Measurements from ENCODE around the gene ST3GAL3. TPM values are rescaled to one million over a fixed set of nuclear protein-coding genes. Genes with fewer than 3 reads are reported as not detected.

The ST3GAL3 gene
- total RNA-seq, 1 donor from 2014 or later = 34.3 TPM

DNA sequence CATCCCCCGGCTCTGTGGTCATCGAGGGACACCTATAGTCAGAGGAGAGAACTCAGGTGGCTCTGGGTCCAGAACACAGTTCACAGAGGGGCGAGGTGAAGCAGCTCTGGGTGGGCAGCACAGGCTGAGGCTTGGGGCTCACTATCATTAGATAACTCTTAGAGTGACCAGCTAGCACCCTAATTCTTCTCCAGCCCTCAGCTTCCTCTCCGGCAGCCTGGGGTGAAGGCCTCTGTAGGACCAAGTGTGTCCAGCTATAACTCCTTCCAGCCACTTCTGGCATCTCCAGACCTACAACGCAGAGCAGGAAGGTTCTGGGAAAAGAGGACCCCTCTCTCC is 227.6 kb downstream of the ST3GAL3 start:
- peaks cover 7% of the 10 kb centered on the region for H3K27me3 ChIP-seq
- intact Hi-C loops (cut with DNase I) = loop anchor here (5.0 kb wide), 1 partner anchor 408 kb away; no protein-coding TSS in a partner anchor
- no peak for DNase-seq (ENCODE audit: low spot score in 2 of 2)
- H3K4me3 ChIP-seq = no peak overlapping the region
- peaks cover 8 to 19% of the 10 kb centered on the region in 2 donors for H3K4me1 ChIP-seq
- no peak overlapping the region for H3K27ac ChIP-seq
- H3K9me3 ChIP-seq = no peaks in the 10 kb centered on the region
- H3K36me3 ChIP-seq = peaks cover 0 to 3% of the 10 kb centered on the region in 2 donors
- TF ChIP-seq, protein P1, sequence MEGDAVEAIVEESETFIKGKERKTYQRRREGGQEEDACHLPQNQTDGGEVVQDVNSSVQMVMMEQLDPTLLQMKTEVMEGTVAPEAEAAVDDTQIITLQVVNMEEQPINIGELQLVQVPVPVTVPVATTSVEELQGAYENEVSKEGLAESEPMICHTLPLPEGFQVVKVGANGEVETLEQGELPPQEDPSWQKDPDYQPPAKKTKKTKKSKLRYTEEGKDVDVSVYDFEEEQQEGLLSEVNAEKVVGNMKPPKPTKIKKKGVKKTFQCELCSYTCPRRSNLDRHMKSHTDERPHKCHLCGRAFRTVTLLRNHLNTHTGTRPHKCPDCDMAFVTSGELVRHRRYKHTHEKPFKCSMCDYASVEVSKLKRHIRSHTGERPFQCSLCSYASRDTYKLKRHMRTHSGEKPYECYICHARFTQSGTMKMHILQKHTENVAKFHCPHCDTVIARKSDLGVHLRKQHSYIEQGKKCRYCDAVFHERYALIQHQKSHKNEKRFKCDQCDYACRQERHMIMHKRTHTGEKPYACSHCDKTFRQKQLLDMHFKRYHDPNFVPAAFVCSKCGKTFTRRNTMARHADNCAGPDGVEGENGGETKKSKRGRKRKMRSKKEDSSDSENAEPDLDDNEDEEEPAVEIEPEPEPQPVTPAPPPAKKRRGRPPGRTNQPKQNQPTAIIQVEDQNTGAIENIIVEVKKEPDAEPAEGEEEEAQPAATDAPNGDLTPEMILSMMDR (IDR thresholded peaks at IDR 0.05) = no peak

DNA sequence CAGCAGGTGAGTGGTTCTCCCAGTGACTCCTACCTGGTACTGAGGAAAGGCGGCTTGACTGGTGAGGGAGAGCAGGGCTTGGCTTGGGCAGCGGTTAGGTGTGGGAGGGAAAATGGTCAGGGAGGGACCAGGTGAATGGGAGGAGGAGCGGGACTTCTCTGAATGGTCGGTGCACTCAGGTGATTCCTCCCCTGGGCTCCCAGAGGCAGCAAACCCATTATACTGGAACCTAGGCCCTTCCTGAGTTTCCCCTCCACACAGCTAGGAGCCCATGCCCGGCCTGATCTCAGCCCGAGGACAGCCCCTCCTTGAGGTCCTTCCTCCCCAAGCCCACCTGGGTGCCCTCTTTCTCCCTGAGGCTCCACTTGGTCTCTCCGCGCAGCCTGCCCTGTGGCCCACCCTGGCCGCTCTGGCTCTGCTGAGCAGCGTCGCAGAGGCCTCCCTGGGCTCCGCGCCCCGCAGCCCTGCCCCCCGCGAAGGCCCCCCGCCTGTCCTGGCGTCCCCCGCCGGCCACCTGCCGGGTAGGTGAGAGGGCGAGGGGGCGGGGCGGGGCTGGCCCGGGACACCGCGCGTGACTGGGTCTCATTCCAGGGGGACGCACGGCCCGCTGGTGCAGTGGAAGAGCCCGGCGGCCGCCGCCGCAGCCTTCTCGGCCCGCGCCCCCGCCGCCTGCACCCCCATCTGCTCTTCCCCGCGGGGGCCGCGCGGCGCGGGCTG is 228.5 kb downstream of the ST3GAL3 start:
- no peak for DNase-seq (ENCODE audit: low spot score in 2 of 2)
- Histone ChIP-seq H3K4me1 (peaks cover 8 to 19% of the 10 kb centered on the region in 2 donors), H3K36me3 (no peaks in the 10 kb centered on the region), H3K27me3 (peaks cover 7% of the 10 kb centered on the region), H3K4me3 (peak overlapping the region; percentile 44 to 60), H3K9me3 (no peaks in the 10 kb centered on the region), H3K27ac (no peak overlapping the region)
- intact Hi-C loops (cut with DNase I) = no loop called here
- TF ChIP-seq, protein P1 (IDR thresholded peaks at IDR 0.05) = no peak

DNA sequence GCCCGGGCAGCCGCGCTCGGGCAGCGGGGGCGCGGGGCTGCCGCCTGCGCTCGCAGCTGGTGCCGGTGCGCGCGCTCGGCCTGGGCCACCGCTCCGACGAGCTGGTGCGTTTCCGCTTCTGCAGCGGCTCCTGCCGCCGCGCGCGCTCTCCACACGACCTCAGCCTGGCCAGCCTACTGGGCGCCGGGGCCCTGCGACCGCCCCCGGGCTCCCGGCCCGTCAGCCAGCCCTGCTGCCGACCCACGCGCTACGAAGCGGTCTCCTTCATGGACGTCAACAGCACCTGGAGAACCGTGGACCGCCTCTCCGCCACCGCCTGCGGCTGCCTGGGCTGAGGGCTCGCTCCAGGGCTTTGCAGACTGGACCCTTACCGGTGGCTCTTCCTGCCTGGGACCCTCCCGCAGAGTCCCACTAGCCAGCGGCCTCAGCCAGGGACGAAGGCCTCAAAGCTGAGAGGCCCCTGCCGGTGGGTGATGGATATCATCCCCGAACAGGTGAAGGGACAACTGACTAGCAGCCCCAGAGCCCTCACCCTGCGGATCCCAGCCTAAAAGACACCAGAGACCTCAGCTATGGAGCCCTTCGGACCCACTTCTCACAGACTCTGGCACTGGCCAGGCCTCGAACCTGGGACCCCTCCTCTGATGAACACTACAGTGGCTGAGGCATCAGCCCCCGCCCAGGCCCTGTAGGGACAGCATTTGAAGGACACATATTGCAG is 229.3 kb downstream of the ST3GAL3 start:
- TF ChIP-seq, protein P1 (IDR thresholded peaks at IDR 0.05) = no peak
- Histone ChIP-seq H3K27ac (no peak overlapping the region), H3K36me3 (no peaks in the 10 kb centered on the region), H3K27me3 (peaks cover 7% of the 10 kb centered on the region), H3K4me3 (peak overlapping the region; percentile 44 to 60), H3K4me1 (peaks cover 8 to 19% of the 10 kb centered on the region in 2 donors), H3K9me3 (no peaks in the 10 kb centered on the region)
- DNase-seq (ENCODE audit: low spot score in 2 of 2) = no peak
- intact Hi-C loops (cut with DNase I) = no loop called here

DNA sequence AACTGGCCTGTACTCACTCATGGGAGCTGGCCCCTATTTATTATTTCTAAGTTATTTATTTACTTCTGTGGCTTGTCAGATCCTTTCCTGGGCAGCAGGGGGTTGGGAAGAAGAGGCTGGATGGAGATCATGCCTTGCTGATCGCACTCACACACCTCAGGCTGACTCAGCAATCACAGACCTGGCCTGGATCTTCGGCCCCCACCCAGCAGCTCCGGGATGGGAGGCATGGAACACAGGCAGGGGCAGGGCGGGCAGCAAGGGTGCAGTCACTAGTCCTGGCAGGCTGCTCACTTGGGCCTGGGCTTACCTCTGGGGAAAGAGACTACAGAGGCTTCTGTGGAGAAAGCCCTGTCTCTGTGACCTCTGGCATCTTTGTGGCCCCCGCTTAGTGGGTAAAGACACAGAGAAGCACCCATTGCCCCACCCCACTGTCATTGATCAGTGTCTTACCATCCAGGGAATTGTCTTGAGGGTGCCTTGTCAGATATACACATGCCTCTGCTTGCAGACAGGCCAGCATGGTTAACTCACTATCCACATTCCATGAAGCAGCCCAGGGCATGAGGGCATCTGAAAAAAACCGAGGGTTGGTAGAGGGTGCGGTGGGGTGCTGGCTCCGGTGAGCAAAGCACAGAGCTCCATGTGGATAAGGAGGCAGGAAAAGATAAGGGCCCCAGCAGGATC is 230.0 kb downstream of the ST3GAL3 start:
- H3K36me3 ChIP-seq = no peaks in the 10 kb centered on the region
- peaks cover 7% of the 10 kb centered on the region for H3K27me3 ChIP-seq
- TF ChIP-seq, protein P1 (IDR thresholded peaks at IDR 0.05) = no peak
- H3K4me3 ChIP-seq = no peak overlapping the region
- intact Hi-C loops (cut with DNase I) = no loop called here
- H3K27ac ChIP-seq = no peak overlapping the region
- H3K9me3 ChIP-seq = no peaks in the 10 kb centered on the region
- DNase-seq (ENCODE audit: low spot score in 2 of 2) = no peak
- H3K4me1 ChIP-seq = peaks cover 8 to 19% of the 10 kb centered on the region in 2 donors

DNA sequence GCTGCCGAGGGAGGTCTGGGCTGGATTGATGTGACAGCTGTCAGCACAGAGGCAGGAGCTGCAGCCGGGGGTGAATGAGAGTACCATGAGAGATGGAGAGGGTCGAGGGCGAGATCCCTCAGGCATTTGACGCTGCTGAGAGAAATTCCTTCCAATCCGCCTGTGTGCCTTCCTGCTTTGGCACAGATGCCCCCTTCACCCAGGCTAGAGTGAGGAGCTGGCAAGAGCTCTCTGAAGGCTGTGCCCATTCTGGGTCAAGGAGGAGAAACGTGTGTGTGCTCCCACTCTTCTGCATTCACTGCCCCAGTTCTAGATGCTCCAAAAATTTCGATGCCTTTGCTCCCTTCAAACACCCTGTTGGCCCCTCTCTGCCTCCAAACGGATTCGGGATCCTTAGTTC is 231.0 kb downstream of the ST3GAL3 start:
- H3K27ac ChIP-seq = no peak overlapping the region
- DNase-seq (ENCODE audit: low spot score in 2 of 2) = no peak
- H3K4me1 ChIP-seq = peaks cover 6 to 14% of the 10 kb centered on the region in 2 donors
- H3K9me3 ChIP-seq = no peaks in the 10 kb centered on the region
- intact Hi-C loops (cut with DNase I) = no loop called here
- TF ChIP-seq, protein P1 (IDR thresholded peaks at IDR 0.05) = no peak
- H3K27me3 ChIP-seq = peaks cover 7% of the 10 kb centered on the region
- H3K36me3 ChIP-seq = no peaks in the 10 kb centered on the region
- no peak overlapping the region for H3K4me3 ChIP-seq

Data from ascending aorta (tissue), 2 donors.